T-helper 22 cell (primary cell): ENCODE measurements around the gene EIF2S1.
A peak's percentile ranks its signal among the peaks of the same experiment; 100 is the strongest.
"Not testable (repeated sequence)": the region's sequence is repeated elsewhere in the genome, so short reads cannot be mapped to it uniquely, and the experiment has no call there.

ENCODE experiments used
- DNase-seq: peaks from one replicate; pipeline ENCODE4 v3.0.0-alpha.2; 2020; ENCODE audit warnings: low read depth

The EIF2S1 gene

GRCh38 chr14:67359775-67360469 is at the start of gene EIF2S1, which contains the start of gene ATP6V1D:
EIF2S1 (plus strand) TSS chr14:67360328; CDS start chr14:67364768, 4,440 bp downstream.
ATP6V1D (minus strand) TSS chr14:67359804; CDS start chr14:67359698, 106 bp downstream.
- peak; percentile 99 for DNase-seq

- no peak for DNase-seq
Measured at GRCh38 chr14:67311868-67312267, 48.3 kb upstream of the EIF2S1 start.

- DNase-seq = no peak
Measured at GRCh38 chr14:67313153-67313552, 47.0 kb upstream of the EIF2S1 start.

- no peak for DNase-seq
Measured at GRCh38 chr14:67317822-67318221, 42.3 kb upstream of the EIF2S1 start.

GRCh38 chr14:67319142-67319541 is 41.0 kb upstream of the EIF2S1 start:
- no peak for DNase-seq

GRCh38 chr14:67329666-67330065 is 30.5 kb upstream of the EIF2S1 start:
- DNase-seq = not testable (repeated sequence)

- DNase-seq = no peak
Measured at GRCh38 chr14:67331368-67332125, 28.6 kb upstream of the EIF2S1 start.

- no peak for DNase-seq
Measured at GRCh38 chr14:67332468-67332867, 27.7 kb upstream of the EIF2S1 start.

GRCh38 chr14:67335781-67336180 is 24.3 kb upstream of the EIF2S1 start:
- no peak for DNase-seq

- DNase-seq = not testable (repeated sequence)
Measured at GRCh38 chr14:67341231-67341630, 18.9 kb upstream of the EIF2S1 start.

- no peak for DNase-seq
Measured at GRCh38 chr14:67343601-67344230, 16.4 kb upstream of the EIF2S1 start.

GRCh38 chr14:67345583-67345982 is 14.5 kb upstream of the EIF2S1 start:
- DNase-seq = no peak

- DNase-seq = no peak
Measured at GRCh38 chr14:67352055-67352454, 8.1 kb upstream of the EIF2S1 start.

GRCh38 chr14:67357186-67357968 is 2.8 kb upstream of the EIF2S1 start:
- DNase-seq = no peak

- no peak for DNase-seq
Measured at GRCh38 chr14:67357969-67358354, 2.2 kb upstream of the EIF2S1 start.

GRCh38 chr14:67358924-67359774 is 979 bp upstream of the EIF2S1 start:
- no peak for DNase-seq

GRCh38 chr14:67360470-67361206 is 510 bp downstream of the EIF2S1 start:
- no peak for DNase-seq

- DNase-seq = no peak
Measured at GRCh38 chr14:67365476-67365875, 5.3 kb downstream of the EIF2S1 start.

GRCh38 chr14:67370830-67371229 is 10.7 kb downstream of the EIF2S1 start:
- DNase-seq = no peak
